Left ventricle myocardium inferior (tissue), 1 donor: ENCODE measurements around the gene STX8. TPM values are rescaled to one million over a fixed set of nuclear protein-coding genes. Genes with fewer than 3 reads are reported as not detected.
"Not testable (repeated sequence)": the region's sequence is repeated elsewhere in the genome, so short reads cannot be mapped to it uniquely, and the experiment has no call there.

Experiments
- DNase-seq: peaks from one replicate; pipeline ENCODE4 v3.0.0-alpha.2; 2020
- H3K27ac ChIP-seq: fragments of 200-600 bp; replicated peaks from 2 replicates; pipeline ENCODE4 v1.8.0; 2021
- H3K27me3 ChIP-seq: fragments of 200-600 bp; 2 replicates; pipeline ENCODE4 v1.8.0; 2021; ENCODE audit warnings: low read depth
- H3K36me3 ChIP-seq: fragments of 200-600 bp; 2 replicates; pipeline ENCODE4 v1.8.0; 2021
- H3K4me1 ChIP-seq: fragments of 200-600 bp; 2 replicates; pipeline ENCODE4 v1.8.0; 2021
- H3K4me3 ChIP-seq: fragments of 200-600 bp; 2 replicates; pipeline ENCODE4 v1.8.0; 2021; ENCODE audit warnings: mild to moderate bottlenecking, moderate library complexity
- H3K9me3 ChIP-seq: fragments of 200-600 bp; replicated peaks from 2 replicates; pipeline ENCODE4 v1.8.0; 2021
- intact Hi-C: fragments of 100-400 bp; cut with micrococcal nuclease; formaldehyde crosslinking; loops from one replicate; pipeline ENCODE4 v1.11.0; 2022
- total RNA-seq: library from RNA; stranded (reverse); fragmentation: NEBNext Ultra II Directional; extraction: Animal tissue kit (Norgen Biotek cat#: 25700); gene quantifications from one replicate; pipeline ENCODE4 v1.2.1, GENCODE V29; 2021
- TF ChIP-seq, protein P1 (sequence below): fragments of 200-600 bp; IDR thresholded peaks from 2 replicates; pipeline ENCODE4 v1.8.0; 2021; ENCODE audit warnings: antibody characterized with exemption, mild to moderate bottlenecking, borderline replicate concordance
- donor health status: DM: no; HTN: yes; CAD: no; lungs with severe emphysema.

Gene STX8
- total RNA-seq, 1 donor from 2014 or later = 61.3 TPM

DNA sequence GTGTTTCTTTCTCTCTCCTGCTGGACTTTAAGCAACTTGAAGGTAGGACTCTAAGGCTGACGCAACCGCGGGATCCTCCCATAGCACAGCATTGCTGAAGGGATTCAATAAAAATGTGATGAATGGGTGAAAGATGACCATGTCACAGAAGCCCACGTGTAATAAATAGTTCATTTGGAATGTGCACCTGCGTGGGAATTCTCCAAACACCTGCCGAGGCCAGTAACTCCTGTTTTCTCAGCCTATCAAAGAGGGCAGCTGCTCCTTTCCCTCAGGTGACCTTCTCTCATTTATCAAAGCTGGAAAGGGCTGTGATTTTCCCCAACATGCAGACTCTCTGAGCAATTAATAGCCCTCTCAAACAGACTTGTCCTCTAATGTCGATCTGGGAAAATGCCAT is 235.7 kb downstream of the STX8 start:
- no peak overlapping the region for H3K27ac ChIP-seq
- intact Hi-C loops = no loop called here
- peaks cover 11% of the 10 kb centered on the region for H3K9me3 ChIP-seq
- no peak overlapping the region for H3K4me3 ChIP-seq
- DNase-seq = no peak
- peaks cover 4% of the 10 kb centered on the region for H3K36me3 ChIP-seq
- no peaks in the 10 kb centered on the region for H3K4me1 ChIP-seq
- no peaks in the 10 kb centered on the region for H3K27me3 ChIP-seq
- TF ChIP-seq, protein P1, sequence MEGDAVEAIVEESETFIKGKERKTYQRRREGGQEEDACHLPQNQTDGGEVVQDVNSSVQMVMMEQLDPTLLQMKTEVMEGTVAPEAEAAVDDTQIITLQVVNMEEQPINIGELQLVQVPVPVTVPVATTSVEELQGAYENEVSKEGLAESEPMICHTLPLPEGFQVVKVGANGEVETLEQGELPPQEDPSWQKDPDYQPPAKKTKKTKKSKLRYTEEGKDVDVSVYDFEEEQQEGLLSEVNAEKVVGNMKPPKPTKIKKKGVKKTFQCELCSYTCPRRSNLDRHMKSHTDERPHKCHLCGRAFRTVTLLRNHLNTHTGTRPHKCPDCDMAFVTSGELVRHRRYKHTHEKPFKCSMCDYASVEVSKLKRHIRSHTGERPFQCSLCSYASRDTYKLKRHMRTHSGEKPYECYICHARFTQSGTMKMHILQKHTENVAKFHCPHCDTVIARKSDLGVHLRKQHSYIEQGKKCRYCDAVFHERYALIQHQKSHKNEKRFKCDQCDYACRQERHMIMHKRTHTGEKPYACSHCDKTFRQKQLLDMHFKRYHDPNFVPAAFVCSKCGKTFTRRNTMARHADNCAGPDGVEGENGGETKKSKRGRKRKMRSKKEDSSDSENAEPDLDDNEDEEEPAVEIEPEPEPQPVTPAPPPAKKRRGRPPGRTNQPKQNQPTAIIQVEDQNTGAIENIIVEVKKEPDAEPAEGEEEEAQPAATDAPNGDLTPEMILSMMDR = no peak

GRCh38 chr17:9339482-9339881 is 236.1 kb downstream of the STX8 start:
- H3K27me3 ChIP-seq, intact Hi-C loops, H3K27ac ChIP-seq, H3K4me3 ChIP-seq, H3K4me1 ChIP-seq, DNase-seq, H3K36me3 ChIP-seq: not testable (repeated sequence)
- H3K9me3 ChIP-seq = peaks cover 15% of the 10 kb centered on the region

GRCh38 chr17:9336817-9337216 is 238.8 kb downstream of the STX8 start:
- Histone ChIP-seq H3K27ac (no peak overlapping the region), H3K4me1 (no peaks in the 10 kb centered on the region), H3K9me3 (peaks cover 18% of the 10 kb centered on the region), H3K36me3 (peaks cover 5% of the 10 kb centered on the region), H3K4me3 (no peak overlapping the region), H3K27me3 (no peaks in the 10 kb centered on the region)
- intact Hi-C loops = no loop called here
- DNase-seq = no peak
- TF ChIP-seq, protein P1 = no peak

- Histone ChIP-seq H3K36me3 (peaks cover 5% of the 10 kb centered on the region), H3K27me3 (no peaks in the 10 kb centered on the region), H3K27ac (no peak overlapping the region), H3K9me3 (peaks cover 18% of the 10 kb centered on the region), H3K4me1 (no peaks in the 10 kb centered on the region), H3K4me3 (no peak overlapping the region)
- TF ChIP-seq, protein P1 = no peak
- no peak for DNase-seq
- intact Hi-C loops = no loop called here
These were observed 240.8 kb downstream of the STX8 start for GRCh38 chr17:9334536-9335446.

DNA sequence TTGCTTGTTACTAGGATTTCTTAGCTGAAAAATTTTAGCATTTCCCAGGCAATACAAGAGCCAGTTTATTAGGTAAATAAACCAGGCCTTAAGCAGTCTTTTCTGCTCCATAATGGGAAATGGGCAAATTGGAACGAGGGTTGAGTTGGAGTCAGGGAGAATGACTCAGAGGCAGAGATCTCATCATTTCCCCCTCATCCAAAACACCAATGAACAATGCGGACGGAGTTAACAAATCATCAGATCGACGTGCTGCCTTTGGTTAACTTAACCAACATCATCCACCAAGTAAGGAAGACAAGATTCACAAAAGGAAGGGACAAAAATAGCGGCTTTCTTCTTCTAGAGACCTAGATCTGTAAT is 243.5 kb downstream of the STX8 start:
- no peak overlapping the region for H3K4me3 ChIP-seq
- H3K36me3 ChIP-seq = peaks cover 5% of the 10 kb centered on the region
- H3K9me3 ChIP-seq = peaks cover 18% of the 10 kb centered on the region
- DNase-seq = no peak
- H3K27ac ChIP-seq = no peak overlapping the region
- TF ChIP-seq, protein P1 = no peak
- intact Hi-C loops = no loop called here
- H3K4me1 ChIP-seq = no peaks in the 10 kb centered on the region
- H3K27me3 ChIP-seq = no peaks in the 10 kb centered on the region
